Astrocyte (in vitro differentiated cells and primary cell): ENCODE data around the gene KCNA3. TPM values are rescaled to one million over a fixed set of nuclear protein-coding genes. Genes with fewer than 3 reads are reported as not detected.

Experiments used
- DNase-seq: peaks from one replicate; pipeline ENCODE4 v3.0.0-alpha.2; 2010; ENCODE audit warnings: low read depth
- FAIRE-seq: peaks from 2 replicates; lab custom pipeline; 2011; peaks lifted over from hg19 to GRCh38; lab: Jason Lieb, UNC
- H2AFZ ChIP-seq: 2 replicates; pipeline ENCODE4 v1.6.0; 2012; ENCODE audit warnings: low read depth, low read length, inconsistent platforms
- H3K27ac ChIP-seq: 2 replicates; pipeline ENCODE4 v1.5.1; 2011; ENCODE audit warnings: low read depth, low read length, inconsistent platforms
- H3K27me3 ChIP-seq: 2 replicates; pipeline ENCODE4 v1.6.0; 2011; ENCODE audit warnings: low read length, inconsistent platforms; ENCODE audit not compliant: insufficient read depth
- H3K36me3 ChIP-seq: 2 replicates; pipeline ENCODE4 v1.5.1; 2011; ENCODE audit warnings: low read length, inconsistent platforms; ENCODE audit not compliant: insufficient read depth
- H3K4me1 ChIP-seq: 2 replicates; pipeline ENCODE4 v1.5.1; 2011; ENCODE audit warnings: low read length, inconsistent platforms; ENCODE audit not compliant: insufficient read depth
- H3K4me2 ChIP-seq: 2 replicates; pipeline ENCODE4 v1.6.0; 2012; ENCODE audit warnings: low read length, inconsistent platforms
- H3K4me3 ChIP-seq: 2 replicates; pipeline ENCODE4 v1.5.1; 2011; ENCODE audit warnings: low read depth, mild to moderate bottlenecking, low read length, inconsistent platforms; ENCODE audit not compliant: insufficient read depth
- H3K79me2 ChIP-seq: 2 replicates; pipeline ENCODE4 v1.6.0; 2012; ENCODE audit warnings: mild to moderate bottlenecking, low read length, inconsistent platforms; ENCODE audit not compliant: insufficient read depth
- H3K9ac ChIP-seq: 2 replicates; pipeline ENCODE4 v1.6.0; 2012; ENCODE audit warnings: mild to moderate bottlenecking, low read length, inconsistent platforms
- H3K9me3 ChIP-seq: 2 replicates; pipeline ENCODE4 v1.5.1; 2012; ENCODE audit warnings: low read depth, mild to moderate bottlenecking, low read length, inconsistent platforms; ENCODE audit not compliant: insufficient read depth
- H4K20me1 ChIP-seq: 2 replicates; pipeline ENCODE4 v1.6.0; 2012; ENCODE audit warnings: low read length, inconsistent platforms; ENCODE audit not compliant: insufficient read depth
- H3K27ac Mint-ChIP-seq: one replicate; pipeline ENCODE4 v1.8.0; 2021; ENCODE audit warnings: mild to moderate bottlenecking, mixed read lengths; ENCODE audit not compliant: unreplicated experiment
- H3K27me3 Mint-ChIP-seq: one replicate; pipeline ENCODE4 v1.8.0; 2021; ENCODE audit warnings: low read depth, mixed read lengths; ENCODE audit not compliant: unreplicated experiment
- H3K36me3 Mint-ChIP-seq: one replicate; pipeline ENCODE4 v1.8.0; 2021; ENCODE audit warnings: low read depth, mixed read lengths; ENCODE audit not compliant: unreplicated experiment
- H3K4me1 Mint-ChIP-seq: one replicate; pipeline ENCODE4 v1.8.0; 2021; ENCODE audit warnings: low read depth, mixed read lengths; ENCODE audit not compliant: unreplicated experiment
- H3K4me3 Mint-ChIP-seq: one replicate; pipeline ENCODE4 v1.8.0; 2021; ENCODE audit warnings: mild to moderate bottlenecking, moderate library complexity, mixed read lengths; ENCODE audit not compliant: unreplicated experiment
- H3K9me3 Mint-ChIP-seq: one replicate; pipeline ENCODE4 v1.8.0; 2021; ENCODE audit warnings: mild to moderate bottlenecking, mixed read lengths; ENCODE audit not compliant: unreplicated experiment
- CTCF ChIP-seq: IDR thresholded peaks from 2 replicates; pipeline ENCODE4 v1.5.1; 2011; ENCODE audit warnings: low read depth, mild to moderate bottlenecking, inconsistent platforms, low read length, moderate library complexity; ENCODE audit not compliant: insufficient read depth
- EZH2 ChIP-seq: IDR thresholded peaks from 2 replicates; pipeline ENCODE4 v1.6.1; 2012; ENCODE audit warnings: mild to moderate bottlenecking, low read length, inconsistent platforms; ENCODE audit not compliant: insufficient read depth
- total RNA-seq: library from RNA; stranded (reverse); gene quantifications from 2 replicates; pipeline ENCODE4 v1.2.1, GENCODE V29; 2021

The KCNA3 gene
- total RNA-seq, 1 donor from 2014 or later: 0.09 TPM

GRCh38 chr1:110637475-110637874, 37.3 kb downstream of the KCNA3 start:
- Mint-ChIP-seq H3K36me3 (no peaks in the 10 kb centered on the region), H3K9me3 (no peaks in the 10 kb centered on the region), H3K4me3 (no peak overlapping the region), H3K27ac (no peak overlapping the region), H3K4me1 (peaks cover 14% of the 10 kb centered on the region), H3K27me3 (peaks cover 15% of the 10 kb centered on the region)
- Histone ChIP-seq H3K4me2 (no peak overlapping the region), H3K27me3 (no peaks in the 10 kb centered on the region), H3K9me3 (no peaks in the 10 kb centered on the region), H4K20me1 (no peaks in the 10 kb centered on the region), H3K27ac (no peak overlapping the region), H3K4me1 (no peaks in the 10 kb centered on the region), H3K4me3 (no peak overlapping the region), H2AFZ (no peak overlapping the region), H3K79me2 (no peaks in the 10 kb centered on the region), H3K9ac (no peak overlapping the region), H3K36me3 (no peaks in the 10 kb centered on the region)
- FAIRE-seq (no peak), DNase-seq (no peak)
- TF ChIP-seq CTCF (no peak), EZH2 (no peak)

- H3K36me3 Mint-ChIP-seq: no peaks in the 10 kb centered on the region
- no peaks in the 10 kb centered on the region for H3K9me3 Mint-ChIP-seq
- no peak overlapping the region for H2AFZ ChIP-seq
- no peak overlapping the region for H3K27ac ChIP-seq
- H3K27me3 ChIP-seq: no peaks in the 10 kb centered on the region
- no peak overlapping the region for H3K4me2 ChIP-seq
- no peak overlapping the region for H3K4me3 ChIP-seq
- no peak overlapping the region for H3K9ac ChIP-seq
- H3K4me1 Mint-ChIP-seq: peaks cover 14% of the 10 kb centered on the region
- peaks cover 15% of the 10 kb centered on the region for H3K27me3 Mint-ChIP-seq
- H3K9me3 ChIP-seq: no peaks in the 10 kb centered on the region
- no peaks in the 10 kb centered on the region for H3K36me3 ChIP-seq
- no peak overlapping the region for H3K4me3 Mint-ChIP-seq
- H3K79me2 ChIP-seq: no peaks in the 10 kb centered on the region
- no peaks in the 10 kb centered on the region for H4K20me1 ChIP-seq
- H3K27ac Mint-ChIP-seq: no peak overlapping the region
- H3K4me1 ChIP-seq: no peaks in the 10 kb centered on the region
- DNase-seq (no peak), FAIRE-seq (no peak)
- no peak for TF ChIP-seq CTCF
Measured at GRCh38 chr1:110636149-110636935, 38.4 kb downstream of the KCNA3 start.

- H3K27ac Mint-ChIP-seq: no peak overlapping the region
- Histone ChIP-seq H3K79me2 (no peaks in the 10 kb centered on the region), H2AFZ (no peak overlapping the region), H3K36me3 (no peaks in the 10 kb centered on the region), H3K4me3 (no peak overlapping the region), H3K27ac (no peak overlapping the region), H3K27me3 (no peaks in the 10 kb centered on the region), H3K4me2 (no peak overlapping the region), H3K9ac (no peak overlapping the region), H4K20me1 (no peaks in the 10 kb centered on the region), H3K9me3 (no peaks in the 10 kb centered on the region), H3K4me1 (no peaks in the 10 kb centered on the region)
- FAIRE-seq (no peak), DNase-seq (no peak)
- no peak for TF ChIP-seq EZH2
- TF ChIP-seq CTCF: no peak
- H3K27me3 Mint-ChIP-seq: peaks cover 15% of the 10 kb centered on the region
- H3K4me1 Mint-ChIP-seq: peaks cover 14% of the 10 kb centered on the region
- H3K4me3 Mint-ChIP-seq: no peak overlapping the region
- H3K36me3 Mint-ChIP-seq: no peaks in the 10 kb centered on the region
- no peaks in the 10 kb centered on the region for H3K9me3 Mint-ChIP-seq
Measured at GRCh38 chr1:110635434-110635833, 39.3 kb downstream of the KCNA3 start.
